ENCODE data around the gene CDK13. TPM values are rescaled to one million over a fixed set of nuclear protein-coding genes. Genes with fewer than 3 reads are reported as not detected.

Gene CDK13
- total and polyA plus RNA-seq, 9 donors: 25.9 to 124 (median 68.4) TPM

GRCh38 chr7:39967406-39968161 lies 17.5 kb downstream of the CDK13 start:
- 71 to 83% (median 78%) methylated on average over 2 of the region's 2 CpGs for WGBS, 3 donors

GRCh38 chr7:39969431-39969830 lies 19.4 kb downstream of the CDK13 start:
- no peak overlapping the region for H3K4me3 ChIP-seq
- no peaks in the 10 kb centered on the region for H3K27me3 ChIP-seq
- peaks cover 13% of the 10 kb centered on the region for H3K4me1 ChIP-seq (ENCODE audit: insufficient read depth)
- intact Hi-C loops (cut with DNase I): no loop called here
- no peak for DNase-seq
- no peaks in the 10 kb centered on the region for H3K9me3 ChIP-seq
- TF ChIP-seq CTCF (IDR thresholded peaks at IDR 0.05) (no peak), POLR2A (IDR thresholded peaks at IDR 0.05) (no peak), EP300 (IDR thresholded peaks at IDR 0.05) (no peak)
- no peaks in the 10 kb centered on the region for H3K36me3 ChIP-seq
- WGBS, 3 donors: 65 to 78% (median 68%) methylated on average over 1 of the region's 1 CpG
- H3K27ac ChIP-seq: no peak overlapping the region

More at GRCh38 chr7:39967406-39968161, 17.5 kb downstream of the CDK13 start:
- TF ChIP-seq POLR2A (IDR thresholded peaks at IDR 0.05) (no peak), EP300 (IDR thresholded peaks at IDR 0.05) (no peak), CTCF (IDR thresholded peaks at IDR 0.05) (no peak)
- no peaks in the 10 kb centered on the region for H3K9me3 ChIP-seq
- no peak overlapping the region for H3K4me3 ChIP-seq
- peaks cover 13% of the 10 kb centered on the region for H3K4me1 ChIP-seq (ENCODE audit: insufficient read depth)
- H3K27me3 ChIP-seq: no peaks in the 10 kb centered on the region
- H3K36me3 ChIP-seq: no peaks in the 10 kb centered on the region
- intact Hi-C loops (cut with DNase I): no loop called here
- DNase-seq: no peak
- no peak overlapping the region for H3K27ac ChIP-seq

GRCh38 chr7:39971924-39972323 lies 21.9 kb downstream of the CDK13 start:
- Histone ChIP-seq H3K27ac (no peak overlapping the region), H3K36me3 (no peaks in the 10 kb centered on the region), H3K4me1 (ENCODE audit: insufficient read depth) (peaks cover 16% of the 10 kb centered on the region), H3K27me3 (no peaks in the 10 kb centered on the region), H3K4me3 (no peak overlapping the region), H3K9me3 (no peaks in the 10 kb centered on the region)
- DNase-seq: no peak
- intact Hi-C loops (cut with DNase I): no loop called here
- TF ChIP-seq EP300 (IDR thresholded peaks at IDR 0.05): no peak
- WGBS, 3 donors: 13 to 21% (median 16%) methylated on average over 3 of the region's 3 CpGs

GRCh38 chr7:39973801-39974200 lies 23.7 kb downstream of the CDK13 start:
- TF ChIP-seq POLR2A (IDR thresholded peaks at IDR 0.05): no peak
- no peak for TF ChIP-seq EP300 (IDR thresholded peaks at IDR 0.05)
- no peak for TF ChIP-seq CTCF (IDR thresholded peaks at IDR 0.05)
- no peaks in the 10 kb centered on the region for H3K9me3 ChIP-seq
- H3K27ac ChIP-seq: no peak overlapping the region
- WGBS, 3 donors: 54 to 70% (median 68%) methylated on average over 2 of the region's 2 CpGs
- H3K4me3 ChIP-seq: no peak overlapping the region
- intact Hi-C loops (cut with DNase I): no loop called here
- no peak for DNase-seq
- H3K27me3 ChIP-seq: no peaks in the 10 kb centered on the region
- no peaks in the 10 kb centered on the region for H3K36me3 ChIP-seq
- H3K4me1 ChIP-seq (ENCODE audit: insufficient read depth): peaks cover 17% of the 10 kb centered on the region

- H3K4me1 ChIP-seq (ENCODE audit: insufficient read depth): peaks cover 5% of the 10 kb centered on the region
- H3K27ac ChIP-seq: no peak overlapping the region
- TF ChIP-seq EP300 (IDR thresholded peaks at IDR 0.05) (no peak), CTCF (IDR thresholded peaks at IDR 0.05) (no peak), POLR2A (IDR thresholded peaks at IDR 0.05) (no peak)
- 47 to 56% (median 47%) methylated on average over 3 of the region's 3 CpGs for WGBS, 3 donors
- DNase-seq: no peak
- no peaks in the 10 kb centered on the region for H3K9me3 ChIP-seq
- no peak overlapping the region for H3K4me3 ChIP-seq
- H3K36me3 ChIP-seq: no peaks in the 10 kb centered on the region
- intact Hi-C loops (cut with DNase I): no loop called here
- H3K27me3 ChIP-seq: no peaks in the 10 kb centered on the region
Observed at GRCh38 chr7:39978230-39978934, 28.3 kb downstream of the CDK13 start.

All from ovary (tissue), 9 donors.